Neural cell (in vitro differentiated cells): Measurements from ENCODE around the gene LRRC71. TPM values are rescaled to one million over a fixed set of nuclear protein-coding genes. Genes with fewer than 3 reads are reported as not detected.

Source experiments
- H2AFZ ChIP-seq: fragments of 200-600, 300-800 bp; sonication (generic), shearing (Covaris generic); 2 replicates; pipeline ENCODE4 v1.6.0; 2014; ENCODE audit warnings: low read depth, mild to moderate bottlenecking, antibody characterized with exemption, low read length, moderate library complexity
- H3F3A ChIP-seq: fragments of 200-600 bp; shearing (Covaris generic); 2 replicates; pipeline ENCODE4 v1.6.1; 2016; ENCODE audit warnings: mild to moderate bottlenecking, moderate library complexity, mixed read lengths, antibody characterized with exemption, low read length; ENCODE audit not compliant: insufficient read depth, poor library complexity, severe bottlenecking
- H3K27ac ChIP-seq: fragments of 200-600, 300-800 bp; sonication (generic), shearing (Covaris generic); 2 replicates; pipeline ENCODE4 v1.5.1; 2014; ENCODE audit warnings: mild to moderate bottlenecking, low read length, moderate library complexity
- H3K27me3 ChIP-seq: fragments of 300-800, 200-600 bp; sonication (generic), shearing (Covaris generic); 2 replicates; pipeline ENCODE4 v1.6.0; 2014; ENCODE audit warnings: mild to moderate bottlenecking, low read depth, low read length, moderate library complexity; ENCODE audit not compliant: insufficient read depth
- H3K36me3 ChIP-seq: fragments of 300-800, 200-600 bp; sonication (generic), shearing (Covaris generic); 2 replicates; pipeline ENCODE4 v1.5.1; 2014; ENCODE audit warnings: mild to moderate bottlenecking, antibody characterized with exemption, low read length, moderate library complexity; ENCODE audit not compliant: insufficient read depth
- H3K4me2 ChIP-seq: fragments of 300-800, 200-600 bp; sonication (generic), shearing (Covaris generic); 2 replicates; pipeline ENCODE4 v1.6.0; 2014; ENCODE audit warnings: mild to moderate bottlenecking, low read length
- H3K4me3 ChIP-seq: fragments of 300-800, 200-600 bp; sonication (generic), shearing (Covaris generic); 2 replicates; pipeline ENCODE4 v1.5.1; 2014; ENCODE audit warnings: mild to moderate bottlenecking, low read length, moderate library complexity
- H3K79me2 ChIP-seq: fragments of 200-600 bp; shearing (Covaris generic); replicated peaks from 2 replicates; pipeline ENCODE4 v1.6.0; 2014; ENCODE audit warnings: mild to moderate bottlenecking, low read length, moderate library complexity; ENCODE audit not compliant: insufficient read depth
- H3K9ac ChIP-seq: fragments of 300-800, 200-600 bp; sonication (generic), shearing (Covaris generic); 2 replicates; pipeline ENCODE4 v1.6.1; 2016; ENCODE audit warnings: mild to moderate bottlenecking, low read length, mixed read lengths
- H3K9me2 ChIP-seq: fragments of 200-600 bp; shearing (Covaris generic); 2 replicates; pipeline ENCODE4 v1.6.1; 2016; ENCODE audit warnings: mild to moderate bottlenecking, low read length, mixed read lengths; ENCODE audit not compliant: insufficient read depth
- H3K9me3 ChIP-seq: fragments of 200-600, 300-800 bp; sonication (generic), shearing (Covaris generic); 2 replicates; pipeline ENCODE4 v1.6.1; 2016; ENCODE audit warnings: mild to moderate bottlenecking, mixed run types, low read length, moderate library complexity, mixed read lengths
- H4K20me1 ChIP-seq: fragments of 200-600 bp; shearing (Covaris generic); 2 replicates; pipeline ENCODE4 v1.6.1; 2016; ENCODE audit warnings: mild to moderate bottlenecking, mixed run types; ENCODE audit not compliant: insufficient read depth
- EP300 ChIP-seq: fragments of 450-650 bp; conservative IDR thresholded peaks from 2 replicates; pipeline ENCODE4 v1.6.1; 2014; ENCODE audit warnings: antibody characterized with exemption, mild to moderate bottlenecking, moderate library complexity; ENCODE audit not compliant: poor library complexity, severe bottlenecking
- EZH2 ChIP-seq: fragments of 200-600, 300-800 bp; shearing (Covaris generic), sonication (generic); IDR thresholded peaks from 2 replicates; pipeline ENCODE4 v1.6.1; 2014; ENCODE audit warnings: antibody characterized with exemption, low read length, borderline replicate concordance, mild to moderate bottlenecking; ENCODE audit not compliant: insufficient read depth, poor library complexity, severe bottlenecking
- MXI1 ChIP-seq: fragments of 450-650 bp; conservative IDR thresholded peaks from 2 replicates; pipeline ENCODE4 v1.6.1; 2014; ENCODE audit warnings: antibody characterized with exemption, mild to moderate bottlenecking; ENCODE audit not compliant: poor library complexity, severe bottlenecking
- POLR2AphosphoS5 ChIP-seq: IDR thresholded peaks from 2 replicates; pipeline ENCODE4 v1.6.1; 2012
- RAD21 ChIP-seq: fragments of 450-650 bp; conservative IDR thresholded peaks from 2 replicates; pipeline ENCODE4 v1.6.1; 2014; ENCODE audit warnings: antibody characterized with exemption, mild to moderate bottlenecking, moderate library complexity
- REST ChIP-seq: IDR thresholded peaks from 2 replicates; pipeline ENCODE4 v1.6.1; 2012; ENCODE audit warnings: borderline replicate concordance
- SMC3 ChIP-seq: fragments of 450-650 bp; conservative IDR thresholded peaks from 2 replicates; pipeline ENCODE4 v1.6.1; 2014; ENCODE audit warnings: antibody characterized with exemption, mild to moderate bottlenecking, moderate library complexity; ENCODE audit not compliant: poor library complexity
- TAF1 ChIP-seq: IDR thresholded peaks from 2 replicates; pipeline ENCODE4 v1.6.1; 2012; ENCODE audit warnings: low read depth
- polyA plus RNA-seq: library from polyadenylated mRNA; depleted of rRNA; stranded (reverse); fragments of >200 nt; gene quantifications from 2 replicates; pipeline ENCODE4 v1.2.3, GENCODE V29; 2014
- TF ChIP-seq, protein P1 (sequence below): fragments of 450-650 bp; IDR thresholded peaks from 2 replicates; pipeline ENCODE4 v1.5.1; 2014; ENCODE audit warnings: antibody characterized with exemption, mild to moderate bottlenecking, moderate library complexity; ENCODE audit not compliant: poor library complexity, severe bottlenecking

The LRRC71 gene
- polyA plus RNA-seq, 1 donor from 2014 or later: not detected

DNA sequence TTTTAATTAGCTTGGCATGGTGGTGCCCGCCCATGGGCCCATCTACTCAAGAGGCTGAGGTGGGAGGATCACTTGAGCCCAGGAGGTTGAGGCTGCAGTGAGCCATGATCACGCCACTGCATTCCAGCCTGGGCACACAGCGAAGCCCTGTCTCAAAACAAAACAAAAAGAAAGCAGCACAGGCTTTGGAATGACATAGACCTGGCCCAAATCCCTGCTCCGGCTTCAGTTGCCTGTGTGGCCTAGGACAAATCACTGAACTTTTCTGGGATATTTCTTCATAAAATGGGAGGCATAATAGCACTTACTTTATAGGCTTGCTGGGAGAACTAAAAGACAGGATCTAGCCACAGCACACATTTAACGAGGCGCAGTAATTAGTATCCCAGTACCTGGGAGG lies 24.5 kb upstream of the LRRC71 start:
- no peak overlapping the region for H3K9ac ChIP-seq
- H3K27ac ChIP-seq: no peak overlapping the region
- no peaks in the 10 kb centered on the region for H3K36me3 ChIP-seq
- H3K9me3 ChIP-seq: no peaks in the 10 kb centered on the region
- H4K20me1 ChIP-seq: no peaks in the 10 kb centered on the region
- no peak overlapping the region for H3K4me2 ChIP-seq
- no peaks in the 10 kb centered on the region for H3K79me2 ChIP-seq
- peaks cover 46% of the 10 kb centered on the region for H3K27me3 ChIP-seq
- no peak overlapping the region for H3K4me3 ChIP-seq
- H3K9me2 ChIP-seq: no peaks in the 10 kb centered on the region
- no peak overlapping the region for H2AFZ ChIP-seq
- no peak for TF ChIP-seq EZH2
- TF ChIP-seq, protein P1, sequence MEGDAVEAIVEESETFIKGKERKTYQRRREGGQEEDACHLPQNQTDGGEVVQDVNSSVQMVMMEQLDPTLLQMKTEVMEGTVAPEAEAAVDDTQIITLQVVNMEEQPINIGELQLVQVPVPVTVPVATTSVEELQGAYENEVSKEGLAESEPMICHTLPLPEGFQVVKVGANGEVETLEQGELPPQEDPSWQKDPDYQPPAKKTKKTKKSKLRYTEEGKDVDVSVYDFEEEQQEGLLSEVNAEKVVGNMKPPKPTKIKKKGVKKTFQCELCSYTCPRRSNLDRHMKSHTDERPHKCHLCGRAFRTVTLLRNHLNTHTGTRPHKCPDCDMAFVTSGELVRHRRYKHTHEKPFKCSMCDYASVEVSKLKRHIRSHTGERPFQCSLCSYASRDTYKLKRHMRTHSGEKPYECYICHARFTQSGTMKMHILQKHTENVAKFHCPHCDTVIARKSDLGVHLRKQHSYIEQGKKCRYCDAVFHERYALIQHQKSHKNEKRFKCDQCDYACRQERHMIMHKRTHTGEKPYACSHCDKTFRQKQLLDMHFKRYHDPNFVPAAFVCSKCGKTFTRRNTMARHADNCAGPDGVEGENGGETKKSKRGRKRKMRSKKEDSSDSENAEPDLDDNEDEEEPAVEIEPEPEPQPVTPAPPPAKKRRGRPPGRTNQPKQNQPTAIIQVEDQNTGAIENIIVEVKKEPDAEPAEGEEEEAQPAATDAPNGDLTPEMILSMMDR: no peak
- no peak for TF ChIP-seq REST
- no peak for TF ChIP-seq MXI1
- no peak for TF ChIP-seq SMC3
- no peak for TF ChIP-seq POLR2AphosphoS5
- no peak for TF ChIP-seq RAD21
- no peak for TF ChIP-seq EP300
- TF ChIP-seq TAF1: no peak
- no peaks in the 10 kb centered on the region for H3F3A ChIP-seq

DNA sequence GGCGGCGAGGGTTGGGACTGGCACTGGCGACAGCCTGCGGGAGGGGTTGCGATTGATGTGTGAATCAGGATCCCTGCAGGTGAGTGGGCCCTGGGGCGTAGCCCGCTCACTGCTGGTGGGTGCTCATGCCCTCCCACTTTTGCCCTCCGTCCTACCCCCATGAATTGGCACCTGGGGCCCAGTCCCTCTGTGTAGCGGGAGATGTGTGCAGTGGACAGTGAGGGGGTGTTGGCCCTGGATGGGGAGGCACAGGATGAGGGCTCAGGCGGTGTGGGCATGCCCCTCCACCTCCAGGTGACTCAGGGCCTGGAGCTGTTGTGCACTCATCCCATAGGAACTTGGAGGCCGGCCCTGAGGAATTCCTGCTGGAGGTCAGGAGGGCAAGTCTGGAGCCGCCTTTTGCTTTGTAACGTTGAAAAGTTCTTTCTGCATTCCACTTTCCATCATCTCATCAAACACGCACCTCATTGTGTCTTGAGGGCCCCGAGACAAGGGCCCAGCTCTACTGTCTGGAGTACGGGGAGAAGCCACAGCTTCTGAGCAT lies 23.9 kb upstream of the LRRC71 start:
- Histone ChIP-seq H3K9me2 (no peaks in the 10 kb centered on the region), H3K4me3 (no peak overlapping the region), H3K79me2 (no peaks in the 10 kb centered on the region), H3K27ac (no peak overlapping the region), H3K9me3 (no peaks in the 10 kb centered on the region), H3F3A (no peaks in the 10 kb centered on the region), H3K9ac (no peak overlapping the region), H3K27me3 (peaks cover 40% of the 10 kb centered on the region), H2AFZ (no peak overlapping the region), H3K4me2 (no peak overlapping the region), H3K36me3 (no peaks in the 10 kb centered on the region), H4K20me1 (no peaks in the 10 kb centered on the region)
- TF ChIP-seq, protein P1: no peak
- TF ChIP-seq TAF1 (no peak), MXI1 (no peak), POLR2AphosphoS5 (no peak), SMC3 (no peak), REST (no peak), EZH2 (no peak), EP300 (no peak), RAD21 (no peak)
